Tibial nerve (tissue), 3 donors: Measurements from ENCODE around the gene PLA1A.

Experiments
- POLR2A ChIP-seq, 2 donors: fragments of 450-650 bp; IDR thresholded peaks; one replicate each; pipeline ENCODE4 v1.6.1; 2017; ENCODE audit warnings: antibody characterized with exemption in 2 of 2, mild to moderate bottlenecking in 2 of 2, moderate library complexity in 2 of 2
- TF ChIP-seq, protein P1 (sequence below), 5 experiments: fragments of 200-600 bp in 3 of 5; fragments of 450-650 bp in 2 of 5; sonication (generic) in 3 of 5; IDR thresholded peaks; one replicate each; pipeline ENCODE4 v1.5.1; 2016 to 2019; ENCODE audit warnings: antibody characterized with exemption in 5 of 5, mild to moderate bottlenecking in 3 of 5, moderate library complexity in 2 of 5

DNA sequence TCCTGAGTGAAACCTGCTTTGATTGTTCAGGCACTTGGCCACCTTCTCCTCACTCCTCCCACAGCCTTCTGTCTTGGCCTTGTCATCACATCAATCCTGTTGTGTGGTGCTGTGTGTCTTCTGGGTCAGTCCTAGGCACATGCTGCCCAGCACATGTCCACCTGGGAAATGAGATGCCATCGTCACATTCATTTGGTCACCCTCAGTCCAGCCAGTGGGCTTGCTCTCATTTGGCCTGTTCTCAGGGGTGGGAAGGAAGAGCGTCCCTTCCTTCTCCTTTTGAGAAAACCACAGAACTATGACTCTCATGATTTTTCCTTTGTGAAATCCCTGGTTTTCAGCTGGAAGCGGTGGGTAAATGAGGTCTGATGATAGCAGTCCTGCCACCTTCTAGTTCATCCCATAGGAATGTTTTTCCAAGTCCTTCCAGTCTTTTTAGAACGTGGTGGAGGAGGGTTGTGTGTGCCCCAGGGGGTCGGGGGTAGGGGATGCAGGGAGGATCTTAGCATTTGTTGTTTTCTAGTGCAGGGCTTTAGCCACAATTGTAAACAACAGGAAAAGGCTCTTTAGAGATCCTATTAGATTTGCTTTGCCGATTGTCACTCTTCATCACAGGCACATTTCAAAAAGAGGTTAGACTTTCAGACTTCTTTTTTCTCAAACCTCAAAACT, 8.4 kb upstream of the PLA1A start:
- TF ChIP-seq, protein P1, sequence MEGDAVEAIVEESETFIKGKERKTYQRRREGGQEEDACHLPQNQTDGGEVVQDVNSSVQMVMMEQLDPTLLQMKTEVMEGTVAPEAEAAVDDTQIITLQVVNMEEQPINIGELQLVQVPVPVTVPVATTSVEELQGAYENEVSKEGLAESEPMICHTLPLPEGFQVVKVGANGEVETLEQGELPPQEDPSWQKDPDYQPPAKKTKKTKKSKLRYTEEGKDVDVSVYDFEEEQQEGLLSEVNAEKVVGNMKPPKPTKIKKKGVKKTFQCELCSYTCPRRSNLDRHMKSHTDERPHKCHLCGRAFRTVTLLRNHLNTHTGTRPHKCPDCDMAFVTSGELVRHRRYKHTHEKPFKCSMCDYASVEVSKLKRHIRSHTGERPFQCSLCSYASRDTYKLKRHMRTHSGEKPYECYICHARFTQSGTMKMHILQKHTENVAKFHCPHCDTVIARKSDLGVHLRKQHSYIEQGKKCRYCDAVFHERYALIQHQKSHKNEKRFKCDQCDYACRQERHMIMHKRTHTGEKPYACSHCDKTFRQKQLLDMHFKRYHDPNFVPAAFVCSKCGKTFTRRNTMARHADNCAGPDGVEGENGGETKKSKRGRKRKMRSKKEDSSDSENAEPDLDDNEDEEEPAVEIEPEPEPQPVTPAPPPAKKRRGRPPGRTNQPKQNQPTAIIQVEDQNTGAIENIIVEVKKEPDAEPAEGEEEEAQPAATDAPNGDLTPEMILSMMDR (IDR thresholded peaks at IDR 0.05): no peak
- no peak for TF ChIP-seq POLR2A (IDR thresholded peaks at IDR 0.05)
